ENCODE results near the gene RTP5.

The RTP5 gene

GRCh38 chr2:241866790-241867645, 2.5 kb upstream of the RTP5 start:
- no peak overlapping the region for H3K9ac ChIP-seq (ENCODE audit: low read length)
- peaks cover 1% of the 10 kb centered on the region; the same call in 1 of the 2 replicates for H3K4me1 ChIP-seq (ENCODE audit: control insufficient read depth, insufficient read depth, low read length)
- peaks cover 12% of the 10 kb centered on the region; the same call in 1 of the 2 replicates for H3K27me3 ChIP-seq (ENCODE audit: control insufficient read depth, insufficient read depth, low read length)

GRCh38 chr2:241867776-241868420, 1.6 kb upstream of the RTP5 start:
- Histone ChIP-seq H3K36me3 (ENCODE audit: control insufficient read depth, insufficient read depth, low read length) (no peaks in the 10 kb centered on the region), H3K4me3 (ENCODE audit: low read depth, low read length) (no peak overlapping the region), H3K27me3 (ENCODE audit: control insufficient read depth, insufficient read depth, low read length) (peaks cover 12% of the 10 kb centered on the region; the same call in 1 of the 2 replicates), H3K27ac (ENCODE audit: low read depth, low read length) (no peak overlapping the region), H3K4me1 (ENCODE audit: control insufficient read depth, insufficient read depth, low read length) (no peaks in the 10 kb centered on the region), H3K9ac (ENCODE audit: low read length) (no peak overlapping the region), H3K9me3 (ENCODE audit: control insufficient read depth, insufficient read depth, low read depth, low read length) (no peaks in the 10 kb centered on the region; the same call in 1 of the 2 replicates)

More at GRCh38 chr2:241866790-241867645, 2.5 kb upstream of the RTP5 start:
- Histone ChIP-seq H3K4me3 (ENCODE audit: low read depth, low read length) (no peak overlapping the region), H3K9me3 (ENCODE audit: control insufficient read depth, insufficient read depth, low read depth, low read length) (no peaks in the 10 kb centered on the region; the same call in 1 of the 2 replicates), H3K36me3 (ENCODE audit: control insufficient read depth, insufficient read depth, low read length) (no peaks in the 10 kb centered on the region), H3K27ac (ENCODE audit: low read depth, low read length) (no peak overlapping the region)

GRCh38 chr2:241868661-241869081, 858 bp upstream of the RTP5 start:
- no peaks in the 10 kb centered on the region for H3K36me3 ChIP-seq (ENCODE audit: control insufficient read depth, insufficient read depth, low read length)
- H3K9me3 ChIP-seq (ENCODE audit: control insufficient read depth, insufficient read depth, low read depth, low read length), result peaks cover under 1% of the 10 kb centered on the region
- H3K27ac ChIP-seq (ENCODE audit: low read depth, low read length), result no peak overlapping the region
- H3K27me3 ChIP-seq (ENCODE audit: control insufficient read depth, insufficient read depth, low read length), result peaks cover 12% of the 10 kb centered on the region; the same call in 1 of the 2 replicates
- H3K4me3 ChIP-seq (ENCODE audit: low read depth, low read length), result no peak overlapping the region
- H3K9ac ChIP-seq (ENCODE audit: low read length), result no peak overlapping the region
- H3K4me1 ChIP-seq (ENCODE audit: control insufficient read depth, insufficient read depth, low read length), result no peaks in the 10 kb centered on the region

GRCh38 chr2:241870081-241870541, 582 bp downstream of the RTP5 start:
- Histone ChIP-seq H3K27ac (ENCODE audit: low read depth, low read length) (no peak overlapping the region), H3K36me3 (ENCODE audit: control insufficient read depth, insufficient read depth, low read length) (no peaks in the 10 kb centered on the region), H3K9ac (ENCODE audit: low read length) (no peak overlapping the region), H3K4me1 (ENCODE audit: control insufficient read depth, insufficient read depth, low read length) (no peaks in the 10 kb centered on the region), H3K4me3 (ENCODE audit: low read depth, low read length) (no peak overlapping the region), H3K27me3 (ENCODE audit: control insufficient read depth, insufficient read depth, low read length) (peaks cover 11% of the 10 kb centered on the region; the same call in 1 of the 2 replicates), H3K9me3 (ENCODE audit: control insufficient read depth, insufficient read depth, low read depth, low read length) (peaks cover 7% of the 10 kb centered on the region)

- H3K27me3 ChIP-seq (ENCODE audit: control insufficient read depth, insufficient read depth, low read length), result peaks cover 8% of the 10 kb centered on the region; the same call in 1 of the 2 replicates
- no peak overlapping the region for H3K27ac ChIP-seq (ENCODE audit: low read depth, low read length)
- peaks cover 11% of the 10 kb centered on the region for H3K9me3 ChIP-seq (ENCODE audit: control insufficient read depth, insufficient read depth, low read depth, low read length)
- H3K36me3 ChIP-seq (ENCODE audit: control insufficient read depth, insufficient read depth, low read length), result no peaks in the 10 kb centered on the region
- H3K4me1 ChIP-seq (ENCODE audit: control insufficient read depth, insufficient read depth, low read length), result no peaks in the 10 kb centered on the region
- H3K9ac ChIP-seq (ENCODE audit: low read length), result no peak overlapping the region
- no peak overlapping the region for H3K4me3 ChIP-seq (ENCODE audit: low read depth, low read length)
These were observed 1.3 kb downstream of the RTP5 start for GRCh38 chr2:241870611-241871537.

- Histone ChIP-seq H3K27me3 (ENCODE audit: control insufficient read depth, insufficient read depth, low read length) (peaks cover 5% of the 10 kb centered on the region; the same call in 1 of the 2 replicates), H3K27ac (ENCODE audit: low read depth, low read length) (no peak overlapping the region), H3K36me3 (ENCODE audit: control insufficient read depth, insufficient read depth, low read length) (no peaks in the 10 kb centered on the region), H3K9ac (ENCODE audit: low read length) (no peak overlapping the region), H3K4me1 (ENCODE audit: control insufficient read depth, insufficient read depth, low read length) (no peaks in the 10 kb centered on the region), H3K4me3 (ENCODE audit: low read depth, low read length) (no peak overlapping the region), H3K9me3 (ENCODE audit: control insufficient read depth, insufficient read depth, low read depth, low read length) (peaks cover 11% of the 10 kb centered on the region)
These were observed 2.2 kb downstream of the RTP5 start for GRCh38 chr2:241871538-241872312.

DNA sequence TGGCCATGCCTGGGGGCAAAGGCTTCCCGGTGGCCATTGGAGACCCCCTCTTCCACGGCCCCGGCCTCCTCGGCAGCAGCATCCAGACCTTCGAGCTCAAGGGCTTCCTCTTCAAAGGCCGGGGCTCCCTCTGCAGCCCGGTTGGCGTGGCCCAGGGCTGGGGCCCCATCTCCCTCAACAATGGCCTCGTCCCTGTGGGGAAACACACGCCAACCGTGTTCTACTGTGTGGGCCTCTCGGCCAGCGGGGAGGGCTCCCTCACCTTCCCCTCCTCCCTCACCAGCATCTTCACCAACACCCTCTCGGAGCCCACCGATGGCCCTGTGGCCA, 2.7 kb downstream of the RTP5 start:
- Histone ChIP-seq H3K36me3 (ENCODE audit: control insufficient read depth, insufficient read depth, low read length) (no peaks in the 10 kb centered on the region), H3K9me3 (ENCODE audit: control insufficient read depth, insufficient read depth, low read depth, low read length) (peaks cover 11% of the 10 kb centered on the region), H3K27ac (ENCODE audit: low read depth, low read length) (no peak overlapping the region), H3K27me3 (ENCODE audit: control insufficient read depth, insufficient read depth, low read length) (peaks cover 2% of the 10 kb centered on the region; the same call in 1 of the 2 replicates), H3K4me3 (ENCODE audit: low read depth, low read length) (no peak overlapping the region), H3K4me1 (ENCODE audit: control insufficient read depth, insufficient read depth, low read length) (no peaks in the 10 kb centered on the region), H3K9ac (ENCODE audit: low read length) (no peak overlapping the region)

DNA sequence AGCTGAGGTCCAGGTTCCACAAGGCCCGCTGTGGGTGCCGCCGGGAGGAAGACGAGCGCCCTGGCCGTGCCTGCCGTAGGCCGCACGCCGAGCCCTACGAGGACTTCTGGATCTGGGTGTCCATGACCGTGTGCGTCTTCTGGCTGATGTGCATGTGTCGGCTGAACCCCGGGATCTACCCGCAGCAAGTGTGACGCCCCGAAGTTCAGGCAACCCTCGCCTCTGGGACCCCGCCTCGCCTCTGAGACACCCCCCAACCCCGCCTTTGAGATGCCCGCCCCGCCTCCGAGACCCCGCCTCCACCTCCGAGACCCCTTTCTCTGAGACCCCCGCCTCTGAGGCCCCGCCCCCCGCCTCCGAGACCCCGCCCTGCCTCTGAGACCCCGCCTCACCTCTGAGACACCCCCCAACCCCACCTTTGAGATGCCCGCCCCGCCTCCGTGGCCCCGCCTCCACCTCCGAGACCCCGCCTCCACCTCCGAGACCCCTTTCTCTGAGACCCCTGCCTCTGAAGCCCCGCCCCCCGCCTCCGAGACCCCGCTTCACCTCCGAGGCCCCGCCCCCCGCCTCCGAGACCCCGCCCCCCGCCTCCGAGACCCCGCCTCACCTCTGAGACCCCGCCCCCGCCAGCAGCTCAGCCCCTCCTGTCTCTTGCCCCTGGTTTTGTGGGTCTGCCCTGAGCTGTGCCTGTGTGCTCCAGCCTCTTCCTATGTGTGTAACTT, 3.7 kb downstream of the RTP5 start:
- Histone ChIP-seq H3K9me3 (ENCODE audit: control insufficient read depth, insufficient read depth, low read depth, low read length) (peaks cover 11% of the 10 kb centered on the region), H3K36me3 (ENCODE audit: control insufficient read depth, insufficient read depth, low read length) (no peaks in the 10 kb centered on the region), H3K27ac (ENCODE audit: low read depth, low read length) (no peak overlapping the region), H3K9ac (ENCODE audit: low read length) (no peak overlapping the region), H3K4me3 (ENCODE audit: low read depth, low read length) (no peak overlapping the region), H3K4me1 (ENCODE audit: control insufficient read depth, insufficient read depth, low read length) (0 out of 2 replicates have a peak, but pooled peaks cover under 1% of the 10 kb centered on the region), H3K27me3 (ENCODE audit: control insufficient read depth, insufficient read depth, low read length) (no peaks in the 10 kb centered on the region)

DNA sequence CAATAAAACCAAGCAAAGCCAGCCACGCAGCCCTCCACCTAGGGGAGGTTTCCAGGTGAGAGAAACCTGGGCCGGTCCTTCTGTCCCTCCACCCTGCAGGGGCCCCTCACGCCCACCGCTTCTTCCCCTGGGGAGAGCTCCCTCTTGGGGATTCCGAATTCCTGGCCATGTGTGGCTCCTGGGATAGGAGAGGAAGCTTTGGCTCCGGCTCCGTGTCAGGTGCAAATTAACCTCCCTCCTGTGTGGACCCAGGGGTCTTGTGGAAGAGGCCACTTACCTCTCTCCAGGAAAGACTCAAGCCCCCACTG, 4.2 kb downstream of the RTP5 start:
- no peak overlapping the region for H3K27ac ChIP-seq (ENCODE audit: low read depth, low read length)
- no peak overlapping the region for H3K4me3 ChIP-seq (ENCODE audit: low read depth, low read length)
- H3K9me3 ChIP-seq (ENCODE audit: control insufficient read depth, insufficient read depth, low read depth, low read length), result peaks cover 11% of the 10 kb centered on the region

More for the DNA sequence above, 4.2 kb downstream of the RTP5 start:
- H3K9ac ChIP-seq (ENCODE audit: low read length), result no peak overlapping the region
- H3K36me3 ChIP-seq (ENCODE audit: control insufficient read depth, insufficient read depth, low read length), result no peaks in the 10 kb centered on the region
- peaks cover 3% of the 10 kb centered on the region; the same call in 1 of the 2 replicates for H3K4me1 ChIP-seq (ENCODE audit: control insufficient read depth, insufficient read depth, low read length)
- H3K27me3 ChIP-seq (ENCODE audit: control insufficient read depth, insufficient read depth, low read length), result no peaks in the 10 kb centered on the region
